ENCODE results near the gene ERI3. TPM values are rescaled to one million over a fixed set of nuclear protein-coding genes. Genes with fewer than 3 reads are reported as not detected.

The ERI3 gene
- total RNA-seq, 1 donor from 2014 or later: 83.3 TPM

DNA sequence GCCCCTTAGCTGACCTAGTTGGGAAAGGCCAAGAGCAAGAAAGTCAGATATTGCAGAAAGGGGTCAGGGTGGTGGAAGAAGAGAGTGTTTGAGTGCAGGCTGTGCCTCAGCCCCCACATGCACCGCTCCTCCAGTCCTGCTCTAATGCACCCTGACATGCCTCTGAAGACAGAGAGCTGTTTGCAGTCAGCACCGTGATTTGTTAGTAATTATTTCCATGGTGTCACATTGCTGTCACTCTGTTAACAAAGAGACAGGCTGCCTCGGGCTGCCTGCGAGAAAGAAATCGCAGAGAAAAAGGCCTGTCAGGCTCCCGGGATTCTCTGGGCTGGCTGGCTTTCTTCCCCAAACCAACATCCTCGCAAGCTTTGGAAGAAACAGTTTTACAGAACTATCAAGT is 58.3 kb downstream of the ERI3 start:
- H3K36me3 Mint-ChIP-seq (ENCODE audit: low read depth): peaks cover 8% of the 10 kb centered on the region
- H3K4me3 Mint-ChIP-seq: peak overlapping the region; percentile 25
- no peaks in the 10 kb centered on the region for H3K9me3 Mint-ChIP-seq
- no peak for DNase-seq (ENCODE audit: low read depth, low spot score)
- peaks cover 49% of the 10 kb centered on the region for H3K4me1 Mint-ChIP-seq
- H3K27me3 Mint-ChIP-seq (ENCODE audit: low read depth): no peaks in the 10 kb centered on the region
- TF ChIP-seq, protein P1, sequence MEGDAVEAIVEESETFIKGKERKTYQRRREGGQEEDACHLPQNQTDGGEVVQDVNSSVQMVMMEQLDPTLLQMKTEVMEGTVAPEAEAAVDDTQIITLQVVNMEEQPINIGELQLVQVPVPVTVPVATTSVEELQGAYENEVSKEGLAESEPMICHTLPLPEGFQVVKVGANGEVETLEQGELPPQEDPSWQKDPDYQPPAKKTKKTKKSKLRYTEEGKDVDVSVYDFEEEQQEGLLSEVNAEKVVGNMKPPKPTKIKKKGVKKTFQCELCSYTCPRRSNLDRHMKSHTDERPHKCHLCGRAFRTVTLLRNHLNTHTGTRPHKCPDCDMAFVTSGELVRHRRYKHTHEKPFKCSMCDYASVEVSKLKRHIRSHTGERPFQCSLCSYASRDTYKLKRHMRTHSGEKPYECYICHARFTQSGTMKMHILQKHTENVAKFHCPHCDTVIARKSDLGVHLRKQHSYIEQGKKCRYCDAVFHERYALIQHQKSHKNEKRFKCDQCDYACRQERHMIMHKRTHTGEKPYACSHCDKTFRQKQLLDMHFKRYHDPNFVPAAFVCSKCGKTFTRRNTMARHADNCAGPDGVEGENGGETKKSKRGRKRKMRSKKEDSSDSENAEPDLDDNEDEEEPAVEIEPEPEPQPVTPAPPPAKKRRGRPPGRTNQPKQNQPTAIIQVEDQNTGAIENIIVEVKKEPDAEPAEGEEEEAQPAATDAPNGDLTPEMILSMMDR (conservative IDR thresholded peaks at IDR 0.05): no peak
- peak overlapping the region; percentile 71 for H3K27ac Mint-ChIP-seq (ENCODE audit: unreplicated experiment)

DNA sequence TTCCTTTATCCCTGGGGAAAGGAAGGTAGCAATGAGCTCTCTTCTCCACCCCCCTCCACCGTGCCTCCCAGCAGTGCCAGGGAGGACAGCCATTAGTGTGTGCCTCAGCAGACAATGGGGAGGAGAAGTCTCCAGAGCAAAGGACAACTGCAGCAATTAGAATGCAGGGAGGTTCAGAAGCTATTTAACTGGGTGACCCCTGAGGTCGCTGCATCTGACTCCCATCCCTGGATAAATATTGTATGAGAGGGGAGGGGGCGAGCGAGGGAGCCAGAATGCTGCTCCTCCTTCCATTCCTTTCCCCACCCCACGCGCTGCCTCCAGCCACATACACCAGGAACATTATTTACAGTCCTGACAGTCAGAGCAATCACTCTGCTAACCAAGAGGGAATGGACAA is 59.0 kb downstream of the ERI3 start:
- Mint-ChIP-seq H3K36me3 (ENCODE audit: low read depth) (peaks cover 8% of the 10 kb centered on the region), H3K9me3 (no peaks in the 10 kb centered on the region), H3K4me3 (peak overlapping the region; percentile 63), H3K27ac (ENCODE audit: unreplicated experiment) (peak overlapping the region; percentile 72), H3K27me3 (ENCODE audit: low read depth) (no peaks in the 10 kb centered on the region), H3K4me1 (peaks cover 46% of the 10 kb centered on the region)
- TF ChIP-seq, protein P1 (conservative IDR thresholded peaks at IDR 0.05): no peak
- no peak for DNase-seq (ENCODE audit: low read depth, low spot score)

DNA sequence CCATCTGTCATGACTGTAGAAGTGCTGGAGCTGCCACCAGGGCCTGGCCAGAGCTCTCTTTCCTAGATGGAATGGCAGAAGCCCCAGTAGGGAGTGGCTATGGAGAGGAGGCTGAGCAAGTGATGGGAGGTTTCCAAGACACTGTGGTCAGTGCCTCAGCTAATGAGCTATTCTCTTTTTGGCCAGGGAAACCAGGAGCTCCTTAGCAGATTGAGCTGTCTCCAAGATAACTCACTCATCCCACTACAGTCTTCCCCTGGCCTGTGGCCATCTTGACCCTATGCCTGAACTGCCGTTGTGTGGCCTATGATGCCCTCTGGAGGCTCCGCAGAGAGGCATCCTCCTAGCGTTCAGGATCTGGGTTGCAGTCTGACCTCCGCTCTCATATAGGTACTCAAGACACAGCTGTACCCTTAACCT is 60.5 kb downstream of the ERI3 start:
- DNase-seq (ENCODE audit: low read depth, low spot score): no peak
- Mint-ChIP-seq H3K27me3 (ENCODE audit: low read depth) (no peaks in the 10 kb centered on the region), H3K9me3 (no peaks in the 10 kb centered on the region), H3K36me3 (ENCODE audit: low read depth) (peaks cover 8% of the 10 kb centered on the region), H3K27ac (ENCODE audit: unreplicated experiment) (no peak overlapping the region), H3K4me3 (no peak overlapping the region), H3K4me1 (peaks cover 48% of the 10 kb centered on the region)
- TF ChIP-seq, protein P1 (conservative IDR thresholded peaks at IDR 0.05): peak; percentile 44

DNA sequence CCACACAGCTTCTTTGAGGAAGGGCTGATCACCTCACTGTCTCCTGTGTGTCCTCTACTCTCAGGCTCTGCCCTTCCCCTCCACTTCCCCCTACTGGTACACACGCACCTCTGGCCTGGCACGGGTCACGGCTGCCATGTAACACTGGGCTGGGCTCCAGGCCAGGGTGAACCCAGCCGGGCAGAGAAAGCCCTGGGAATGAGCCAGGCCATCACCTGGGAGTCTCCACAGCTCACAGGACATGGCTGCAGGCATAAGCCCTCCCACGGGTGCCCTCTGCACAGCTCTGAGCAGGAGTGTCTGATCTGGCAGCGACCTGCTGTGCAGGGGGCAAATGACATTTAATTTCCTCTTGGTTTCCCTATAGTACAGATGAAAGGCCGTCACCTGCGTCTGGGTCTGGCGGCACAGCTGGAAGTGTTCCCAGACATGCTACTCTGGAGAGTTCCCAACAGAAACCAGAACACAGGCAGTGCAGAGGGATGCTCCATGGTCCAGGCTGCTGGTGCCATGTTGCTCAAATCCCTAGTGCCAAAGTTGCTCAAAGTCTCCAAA is 61.2 kb downstream of the ERI3 start:
- Mint-ChIP-seq H3K36me3 (ENCODE audit: low read depth) (peaks cover 8% of the 10 kb centered on the region), H3K27ac (ENCODE audit: unreplicated experiment) (peak overlapping the region; percentile 72)

DNA sequence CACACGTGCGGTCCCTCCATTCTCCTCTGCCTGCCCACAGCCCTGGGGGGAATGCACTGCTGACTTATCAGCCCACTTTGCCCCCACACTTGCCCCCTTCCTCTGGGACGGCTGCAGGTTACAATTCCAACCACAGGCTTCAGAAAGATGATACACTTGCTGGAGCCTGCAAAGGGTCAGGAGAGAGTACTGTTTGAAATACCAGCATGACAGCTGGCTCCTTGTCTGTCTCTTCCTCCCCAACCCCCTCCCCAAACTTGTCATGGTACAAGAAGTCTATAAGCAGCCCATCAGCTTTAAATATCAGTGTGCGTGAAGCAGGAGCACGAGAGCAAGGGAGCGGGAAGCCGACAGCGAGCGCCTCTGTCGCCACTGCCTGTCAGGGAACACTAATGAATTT is 62.4 kb downstream of the ERI3 start:
- Mint-ChIP-seq H3K27ac (ENCODE audit: unreplicated experiment) (no peak overlapping the region), H3K4me3 (no peak overlapping the region), H3K4me1 (peaks cover 46% of the 10 kb centered on the region), H3K36me3 (ENCODE audit: low read depth) (peaks cover 8% of the 10 kb centered on the region), H3K27me3 (ENCODE audit: low read depth) (no peaks in the 10 kb centered on the region), H3K9me3 (no peaks in the 10 kb centered on the region)
- DNase-seq (ENCODE audit: low read depth, low spot score): no peak
- TF ChIP-seq, protein P1 (conservative IDR thresholded peaks at IDR 0.05): no peak

More for the DNA sequence above, 61.2 kb downstream of the ERI3 start:
- no peak overlapping the region for H3K4me3 Mint-ChIP-seq
- no peaks in the 10 kb centered on the region for H3K27me3 Mint-ChIP-seq (ENCODE audit: low read depth)
- no peak for DNase-seq (ENCODE audit: low read depth, low spot score)
- peaks cover 48% of the 10 kb centered on the region for H3K4me1 Mint-ChIP-seq
- TF ChIP-seq, protein P1 (conservative IDR thresholded peaks at IDR 0.05): no peak
- no peaks in the 10 kb centered on the region for H3K9me3 Mint-ChIP-seq
